Measurements from ENCODE around the gene RASGRP1.

Gene RASGRP1

GRCh38 chr15:38535491-38536200 lies 29.0 kb downstream of the RASGRP1 start:
- DNase-seq: no peak

DNA sequence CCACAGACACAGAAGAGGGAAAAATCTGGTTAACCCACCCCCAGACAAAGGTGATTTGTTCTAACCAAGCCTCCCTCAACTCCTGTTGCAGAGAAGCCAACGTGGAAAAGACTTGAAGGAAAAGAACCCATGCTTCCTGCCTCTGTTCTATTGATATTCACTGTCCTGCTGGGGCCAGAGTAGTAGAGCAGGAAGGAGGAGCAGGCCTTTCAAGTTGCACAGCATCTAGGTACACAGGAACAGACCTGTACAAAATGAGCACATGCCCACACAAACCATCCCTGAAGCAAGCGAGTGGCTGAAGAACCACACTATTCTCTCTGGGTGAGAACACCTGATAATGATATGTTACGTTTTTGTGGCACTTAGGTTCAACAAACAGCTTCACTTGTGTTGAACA lies 29.9 kb downstream of the RASGRP1 start:
- DNase-seq: no peak

DNA sequence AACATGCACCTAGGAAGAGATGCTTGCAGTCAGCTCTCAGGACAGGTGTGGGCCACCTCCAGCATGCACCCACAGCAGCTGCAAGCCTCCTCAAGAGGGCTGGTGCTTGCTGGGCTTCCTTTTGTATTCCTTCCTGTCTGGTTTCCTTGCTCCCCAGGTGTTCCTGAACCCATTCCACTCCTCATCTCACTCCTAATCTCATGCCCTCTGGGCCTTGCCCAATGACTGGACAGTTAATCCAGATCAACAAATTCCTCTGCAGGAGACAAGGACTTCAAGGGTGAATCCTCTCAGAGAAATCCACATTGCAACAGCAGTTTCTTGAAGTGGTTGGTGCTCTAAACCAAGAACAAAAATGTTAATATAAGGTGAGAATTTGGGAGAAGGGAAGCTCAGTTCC lies 30.7 kb downstream of the RASGRP1 start:
- DNase-seq: no peak

- no peak for DNase-seq
Measured at GRCh38 chr15:38533416-38533915, 31.1 kb downstream of the RASGRP1 start.

DNA sequence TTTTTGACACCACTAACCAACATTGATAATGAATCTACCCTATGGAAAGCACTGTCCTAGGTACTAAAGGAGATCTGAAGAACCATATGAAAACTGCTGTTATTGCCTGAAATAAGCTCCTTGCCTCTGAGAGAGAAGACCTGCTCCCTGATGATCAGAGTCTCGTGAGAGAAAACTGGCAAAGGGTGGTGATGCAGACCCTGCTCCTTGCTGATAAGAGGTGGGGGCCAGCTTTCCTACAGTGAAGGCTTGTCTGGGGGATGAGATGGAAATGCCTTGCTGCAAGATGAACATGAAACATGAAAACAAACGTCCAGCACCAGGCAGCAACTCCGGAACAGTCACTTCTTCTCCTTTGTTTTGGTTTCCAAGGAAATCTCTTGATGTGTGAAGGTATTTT lies 31.9 kb downstream of the RASGRP1 start:
- no peak for DNase-seq

- no peak for DNase-seq
Measured at GRCh38 chr15:38531509-38531908, 33.1 kb downstream of the RASGRP1 start.

- no peak for DNase-seq
Measured at GRCh38 chr15:38530113-38530512, 34.5 kb downstream of the RASGRP1 start.

DNA sequence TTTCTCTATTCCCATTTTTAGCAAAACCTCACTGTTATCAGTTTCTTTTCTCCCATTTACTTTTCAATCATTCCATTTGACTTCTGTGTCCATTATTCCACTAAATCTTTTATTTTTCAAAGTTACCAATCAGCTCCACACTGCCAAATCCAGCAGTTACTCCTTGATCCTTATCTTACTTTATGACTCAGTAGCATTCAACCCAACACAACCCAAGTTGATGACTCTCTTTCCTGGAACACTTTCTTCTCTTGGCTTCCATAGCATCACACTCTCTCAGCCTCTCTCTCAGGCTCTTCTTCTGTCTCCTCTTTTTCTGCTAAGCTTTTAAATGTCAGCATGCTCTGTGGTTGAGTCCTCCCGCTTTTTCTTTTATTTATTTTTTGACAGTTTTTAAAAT lies 36.3 kb downstream of the RASGRP1 start:
- DNase-seq: no peak

DNA sequence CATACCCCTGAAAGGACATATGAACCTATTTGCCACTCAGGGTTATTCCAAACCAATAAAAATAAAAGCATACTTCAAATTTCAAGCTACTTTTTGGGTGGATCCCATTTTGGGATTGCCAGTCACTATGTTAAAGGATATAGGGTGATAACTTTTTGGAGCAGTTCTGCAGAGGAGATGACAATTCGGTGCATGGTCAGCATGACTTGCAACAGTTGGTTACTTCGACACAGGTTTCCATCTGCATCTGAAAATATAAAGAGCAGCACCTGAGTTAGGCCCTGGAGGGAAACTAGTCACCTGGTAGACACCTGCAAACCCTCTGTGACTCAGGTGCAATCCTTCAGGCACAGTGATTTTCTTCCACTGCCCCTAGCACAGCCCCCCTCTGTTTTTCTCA lies 38.5 kb downstream of the RASGRP1 start:
- no peak for DNase-seq

DNA sequence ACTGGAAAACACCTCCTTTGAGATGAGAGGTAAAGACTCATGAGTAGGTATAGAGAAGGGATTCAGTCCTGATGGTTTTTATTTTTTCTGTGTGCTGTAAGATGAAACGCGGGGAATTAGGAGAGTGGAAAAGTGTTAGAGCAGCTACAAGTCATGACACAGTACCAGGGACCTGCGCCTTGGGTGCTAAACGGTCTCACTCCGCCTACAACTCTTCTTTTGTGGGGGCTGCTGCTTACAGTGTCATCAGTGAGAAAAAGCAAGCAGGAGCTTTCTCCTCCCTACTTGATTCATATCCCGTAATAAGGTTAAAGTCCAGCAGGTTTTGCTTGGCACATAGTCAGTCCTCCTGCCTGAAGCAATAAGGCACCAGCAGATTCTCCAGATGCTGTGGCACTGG lies 39.1 kb downstream of the RASGRP1 start:
- DNase-seq: no peak

DNA sequence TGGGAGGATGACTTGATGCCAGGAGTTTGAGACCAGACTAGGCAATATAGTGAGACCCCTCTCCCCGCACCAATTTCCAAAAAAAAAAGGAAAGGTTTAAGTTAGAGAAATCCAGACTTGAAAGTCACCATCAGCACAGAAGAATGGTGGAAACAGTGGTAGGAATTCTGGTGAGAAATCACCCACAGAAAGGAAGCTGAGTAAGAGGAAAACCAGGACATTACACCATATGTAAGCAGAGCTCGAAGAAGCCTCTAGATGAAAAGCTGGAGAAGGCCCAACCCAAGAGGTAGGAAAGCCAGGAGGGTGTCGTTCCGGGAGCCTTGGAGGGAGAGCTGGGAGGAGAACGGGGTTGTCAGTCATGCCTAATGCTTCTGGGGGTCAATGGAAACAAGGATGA lies 40.5 kb downstream of the RASGRP1 start:
- no peak for DNase-seq

- DNase-seq: no peak
Measured at GRCh38 chr15:38522922-38523321, 41.7 kb downstream of the RASGRP1 start.

GRCh38 chr15:38521316-38521715 lies 43.3 kb downstream of the RASGRP1 start:
- DNase-seq: no peak

DNA sequence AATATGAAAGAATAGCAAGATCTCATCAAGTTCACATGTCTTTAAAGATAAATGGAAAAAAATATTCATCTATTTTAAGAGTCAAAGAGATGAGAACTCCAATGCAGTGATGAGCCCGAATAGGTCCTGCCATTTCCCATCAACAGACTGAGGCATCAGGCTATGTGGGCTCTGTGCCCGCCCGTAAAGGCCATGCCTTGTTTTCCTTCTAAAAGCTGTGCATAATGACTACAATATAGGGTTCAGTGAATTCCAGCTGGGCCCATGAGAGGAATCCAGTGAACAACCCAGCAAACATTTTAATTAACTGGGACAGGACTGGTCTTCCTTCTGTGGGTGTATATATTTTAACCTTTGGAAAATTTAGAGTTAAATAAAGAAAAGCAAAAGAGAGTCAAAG lies 44.6 kb downstream of the RASGRP1 start:
- DNase-seq: no peak

- DNase-seq: no peak
Measured at GRCh38 chr15:38518084-38518483, 46.5 kb downstream of the RASGRP1 start.

DNA sequence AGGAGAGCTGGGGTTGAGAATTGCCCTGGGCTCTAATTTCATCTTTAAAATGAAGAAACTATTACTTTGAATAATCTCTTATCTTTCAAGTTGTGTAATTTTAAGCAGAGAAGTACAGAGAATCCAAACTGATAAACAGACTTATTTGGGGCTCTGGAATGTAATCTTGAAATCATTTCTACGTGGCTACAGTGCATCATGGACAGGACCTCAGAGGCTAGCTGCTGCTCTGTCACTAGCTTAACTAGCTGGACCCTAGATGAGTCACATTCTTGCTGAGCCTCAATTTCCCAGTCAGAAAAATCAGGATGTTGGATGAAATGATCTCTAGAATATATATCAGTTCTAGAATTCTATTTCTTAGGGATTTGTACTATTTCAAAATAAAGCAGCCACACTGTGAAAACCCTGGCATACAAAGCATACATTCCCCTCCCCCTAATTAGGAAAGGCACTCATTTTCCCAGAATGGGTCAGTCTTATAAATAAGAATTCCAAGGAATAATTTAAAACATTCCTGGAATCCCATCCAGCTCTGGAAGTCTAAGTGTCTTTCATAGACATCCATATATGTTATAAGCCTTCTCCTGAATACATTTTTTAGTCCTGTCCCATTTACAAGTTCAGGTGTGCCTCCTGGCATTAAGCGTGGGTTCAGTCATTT lies 47.2 kb downstream of the RASGRP1 start:
- DNase-seq: no peak

DNA sequence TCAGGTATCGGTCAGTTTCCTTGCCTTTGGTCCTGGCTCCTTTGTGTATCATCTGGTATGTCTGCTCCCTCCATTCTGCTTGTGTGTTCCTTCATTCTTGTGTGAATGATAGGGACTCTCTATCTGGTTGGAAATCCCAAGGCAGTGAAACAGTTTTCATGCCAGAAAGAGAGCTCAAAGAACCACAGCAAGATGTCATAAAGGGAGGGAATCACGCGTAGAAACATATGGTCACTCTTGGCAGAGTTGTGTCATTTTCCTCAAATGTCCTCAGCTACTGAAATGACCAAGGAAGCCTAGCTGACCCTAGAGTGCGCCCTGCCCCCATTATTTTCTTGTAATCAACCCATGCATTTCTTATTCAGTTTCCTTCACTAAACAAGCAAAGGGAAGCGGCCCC lies 48.0 kb downstream of the RASGRP1 start:
- DNase-seq: no peak

- DNase-seq: no peak
Measured at GRCh38 chr15:38514601-38515000, 50.0 kb downstream of the RASGRP1 start.

DNA sequence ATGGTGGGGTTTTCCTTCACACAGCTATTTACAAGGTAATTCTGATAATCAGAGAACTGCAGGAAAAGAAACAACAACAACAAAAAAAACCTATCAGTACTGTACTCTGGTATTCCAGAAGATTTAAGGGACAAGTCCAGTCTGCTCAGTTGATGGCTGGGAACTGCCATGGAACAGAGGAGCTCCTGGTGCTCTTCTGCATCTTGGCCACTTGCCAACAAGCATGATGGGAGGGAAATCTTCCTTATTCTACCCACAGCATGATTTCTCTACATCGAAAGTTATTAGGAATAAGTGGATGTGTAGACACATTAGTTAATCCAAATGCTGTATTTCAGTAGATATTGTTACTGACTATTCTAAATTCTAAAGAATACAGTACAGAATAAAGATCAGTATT lies 51.7 kb downstream of the RASGRP1 start:
- DNase-seq: no peak

DNA sequence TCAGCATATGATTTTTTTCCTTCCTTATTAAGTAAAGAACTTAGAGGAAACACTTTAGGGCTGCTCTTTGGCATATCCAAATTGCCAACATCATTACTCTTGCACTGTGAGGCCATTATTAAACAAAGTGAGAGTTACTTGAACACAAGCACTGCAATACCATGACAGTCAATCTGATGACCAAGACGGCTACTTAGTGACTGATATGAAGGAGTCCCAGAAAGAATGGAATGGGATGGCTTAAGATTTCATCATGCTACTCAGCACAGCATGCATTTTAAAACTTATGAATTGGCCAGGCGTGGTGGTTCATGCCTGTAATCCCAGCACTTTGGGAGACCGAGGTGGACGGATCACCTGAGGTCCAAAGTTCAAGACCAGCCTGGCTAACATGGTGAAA lies 55.5 kb downstream of the RASGRP1 start:
- no peak for DNase-seq

GRCh38 chr15:38508647-38509046 lies 56.0 kb downstream of the RASGRP1 start:
- DNase-seq: no peak

DNA sequence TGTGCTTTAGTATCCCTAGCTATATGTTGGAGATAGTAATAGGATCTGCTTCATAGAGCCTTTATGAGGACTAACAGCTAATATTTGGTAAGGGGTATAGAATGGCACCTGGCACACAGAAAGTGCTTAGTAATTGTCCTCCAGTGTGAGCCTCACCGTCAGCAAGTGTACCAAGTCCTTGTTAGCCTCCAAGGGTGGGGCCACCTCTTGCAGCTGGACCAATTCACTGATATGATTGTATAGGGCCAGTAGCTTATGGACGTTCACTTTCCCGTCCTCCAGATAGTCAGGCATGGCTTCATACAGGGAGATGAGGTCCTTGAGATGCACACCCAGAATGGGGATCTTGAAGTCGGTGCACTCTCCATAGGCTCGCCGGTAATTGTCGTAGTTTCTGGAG lies 57.0 kb downstream of the RASGRP1 start:
- DNase-seq: no peak

- no peak for DNase-seq
Measured at GRCh38 chr15:38506997-38507396, 57.6 kb downstream of the RASGRP1 start.

DNA sequence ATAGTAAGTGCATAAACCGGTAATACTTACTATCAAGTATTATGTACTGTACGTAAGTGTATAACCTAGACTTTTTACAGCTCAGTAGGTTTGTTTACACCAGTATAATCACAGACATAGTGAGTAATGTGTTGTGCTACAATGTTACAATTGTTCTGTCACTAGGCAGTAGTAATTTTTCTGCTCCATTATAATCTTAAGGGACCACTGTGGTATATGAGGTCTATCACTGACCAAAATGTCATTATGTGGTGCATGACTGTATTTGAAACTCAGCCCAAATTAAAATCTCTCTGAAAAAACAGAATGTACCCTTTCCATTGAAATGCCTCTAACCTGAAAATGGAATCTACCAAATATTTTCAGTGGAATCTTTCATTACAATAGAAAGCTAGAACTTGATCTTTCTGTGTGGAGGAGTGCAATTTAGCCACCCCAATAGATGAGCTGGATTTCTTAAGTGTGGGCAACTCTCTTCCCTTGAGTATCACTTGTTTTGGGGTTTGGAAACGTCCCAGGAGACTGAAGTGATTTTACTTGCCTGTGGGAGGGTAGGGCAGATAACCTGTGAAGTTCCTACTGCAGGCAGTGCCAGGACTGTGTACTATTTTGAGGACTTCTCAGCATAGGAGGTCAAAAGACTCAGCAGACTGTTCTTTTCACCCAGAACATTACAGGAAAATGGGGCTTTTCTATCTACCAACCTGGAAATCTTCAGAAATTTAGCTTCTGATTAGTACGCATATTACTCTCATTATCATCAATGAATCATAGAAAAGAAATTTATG lies 59.7 kb downstream of the RASGRP1 start:
- DNase-seq: no peak

Measured in midbrain (tissue), 1 donor.